ENCODE data around the gene DNAJC19.

DNAJC19 gene

DNA sequence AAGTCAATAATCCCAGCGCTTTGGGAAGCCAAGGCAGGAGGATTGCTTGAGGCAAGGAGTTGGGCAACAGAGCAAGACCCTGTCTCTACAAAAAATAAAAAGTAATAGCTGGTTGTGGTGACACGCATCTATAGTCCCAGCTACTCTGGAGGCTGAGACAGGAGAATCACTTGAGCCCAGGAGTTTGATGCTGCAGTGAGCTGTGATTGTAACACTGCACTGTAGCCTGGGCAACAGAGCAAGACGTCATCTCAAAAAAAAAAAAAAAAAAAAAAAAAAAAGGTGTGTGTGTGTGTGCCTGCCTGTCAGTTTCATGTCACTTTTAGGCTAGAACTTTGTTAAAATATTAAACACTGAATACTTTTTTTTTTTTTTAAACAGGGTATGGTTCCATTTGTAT lies 28.4 kb downstream of the DNAJC19 start:
- DNase-seq (ENCODE audit: low read depth), result no peak

DNA sequence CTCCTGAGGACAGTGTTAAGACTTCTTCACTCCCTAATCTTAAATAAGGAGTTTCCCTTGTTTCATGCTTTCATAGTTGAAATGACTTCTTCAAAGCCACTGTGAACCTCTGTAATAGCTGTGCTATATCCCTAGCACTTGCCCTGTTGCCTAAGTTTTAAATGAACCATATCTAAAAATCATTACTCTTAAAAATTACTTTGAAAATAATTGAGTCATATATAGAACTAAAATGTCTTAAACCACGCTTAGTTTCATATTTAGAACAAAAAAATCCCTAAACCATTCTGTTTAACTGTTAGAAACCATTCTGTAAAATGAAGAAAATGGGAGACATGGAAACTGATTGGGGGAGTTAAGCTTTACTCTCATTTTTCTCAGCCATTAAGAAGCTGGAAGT lies 29.8 kb downstream of the DNAJC19 start:
- DNase-seq (ENCODE audit: low read depth), result no peak

DNA sequence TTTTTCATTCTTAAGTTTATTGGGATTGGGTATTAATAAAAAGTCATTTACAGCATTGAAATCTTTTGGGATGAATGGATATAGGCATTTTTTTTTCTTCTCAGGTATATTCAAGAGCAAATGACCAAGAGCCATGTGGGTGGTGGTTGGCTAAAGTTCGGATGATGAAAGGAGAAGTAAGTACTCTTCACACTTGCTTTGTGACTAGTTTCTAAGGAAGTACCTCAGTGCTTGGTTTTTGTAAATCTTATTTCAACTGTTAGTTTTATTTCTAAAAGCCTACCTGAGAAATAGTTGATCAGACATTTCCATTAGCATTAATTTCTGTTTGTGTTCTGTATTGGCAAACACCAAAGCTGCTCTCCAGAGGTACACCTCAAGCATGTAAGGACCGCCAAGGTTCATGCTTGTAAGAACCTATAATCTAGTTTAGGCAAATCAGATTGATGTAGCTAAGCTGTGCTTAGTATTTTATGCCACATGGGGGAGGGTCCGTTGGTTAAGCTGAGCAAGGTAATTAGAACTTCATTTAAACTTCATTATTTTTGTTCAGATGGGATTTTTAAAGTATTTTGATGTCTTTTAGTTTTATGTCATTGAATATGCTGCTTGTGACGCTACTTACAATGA lies 41.7 kb downstream of the DNAJC19 start:
- DNase-seq (ENCODE audit: low read depth), result no peak

DNA sequence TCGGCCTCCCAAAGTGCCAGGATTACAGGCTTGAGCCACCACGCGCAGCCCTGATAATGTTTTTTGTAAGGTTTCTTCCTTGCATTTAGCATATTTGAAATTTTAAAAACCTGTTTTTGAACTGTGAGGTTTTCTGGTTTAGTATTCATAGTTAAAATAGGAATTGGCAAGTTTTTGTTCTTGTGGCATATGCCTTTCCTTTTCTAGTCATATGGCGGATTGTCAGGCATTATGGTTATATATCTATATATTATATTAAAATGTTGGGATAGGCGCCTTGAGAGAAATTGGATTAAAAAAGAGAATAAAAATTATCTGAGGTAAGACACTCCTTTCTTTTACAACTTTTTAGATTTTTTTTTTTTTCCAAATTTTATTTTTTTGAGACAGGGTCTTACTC lies 48.7 kb downstream of the DNAJC19 start:
- no peak for DNase-seq (ENCODE audit: low read depth)

DNA sequence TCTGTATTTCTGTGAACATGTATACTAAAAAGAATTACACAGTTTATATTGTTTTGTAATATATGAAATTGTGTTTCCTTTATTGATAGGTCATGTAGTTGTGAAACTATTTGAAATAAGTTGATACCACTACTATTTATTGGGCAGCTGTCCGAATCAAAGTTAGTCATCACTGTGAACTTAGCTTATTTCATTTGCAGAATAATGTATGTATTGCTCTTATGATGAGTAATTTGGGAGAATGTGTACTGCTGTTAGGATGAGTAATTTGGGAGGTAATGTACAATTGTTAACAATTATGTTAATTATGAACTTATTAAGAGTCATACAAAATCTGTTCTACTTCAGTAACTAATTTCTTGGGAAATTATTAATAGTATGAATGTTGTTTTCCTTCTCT lies 54.9 kb downstream of the DNAJC19 start:
- DNase-seq (ENCODE audit: low read depth), result no peak
